HEK293 (cell line): ENCODE measurements around the gene MRPL28.

ENCODE experiments used
- PRDM6 ChIP-seq: fragments of 450-650 bp; formaldehyde crosslinking; IDR thresholded peaks from 2 replicates; pipeline ENCODE4 v1.5.1; 2017; ENCODE audit warnings: missing biosample characterization, missing genetic modification characterization
- TCF7L2 ChIP-seq: IDR thresholded peaks from 2 replicates; pipeline ENCODE4 v1.6.1; 2011; ENCODE audit warnings: low read depth, mild to moderate bottlenecking, inconsistent platforms, low read length, moderate library complexity, borderline replicate concordance
- ZNF274 ChIP-seq, 2 experiments: fragments of 200-500 bp in 1 of 2; fragments of 450-650 bp in 1 of 2; sonication (Bioruptor generic) in 1 of 2; formaldehyde crosslinking in 1 of 2; IDR thresholded peaks; 2 replicates each; pipeline versions ENCODE4 v1.5.1 to v1.6.1; 2014 to 2016; ENCODE audit warnings: borderline replicate concordance in 1 of 2, inconsistent platforms in 1 of 2, low read length in 1 of 2, missing biosample characterization in 1 of 2, missing genetic modification characterization in 1 of 2
- ZNF664 ChIP-seq: fragments of 450-650 bp; formaldehyde crosslinking; IDR thresholded peaks from 2 replicates; pipeline ENCODE4 v1.5.1; 2016; ENCODE audit warnings: missing biosample characterization, missing genetic modification characterization

- TF ChIP-seq TCF7L2 (no peak), ZNF664 (tag by site-specific recombination) (no peak), PRDM6 (tag by site-specific recombination) (no peak), ZNF274 (IDR thresholded peaks at IDR 0.05; ENCODE audit: low read length) (no peak), ZNF274 (tag by site-specific recombination; IDR thresholded peaks at IDR 0.05; ENCODE audit: borderline replicate concordance) (no peak)
These were observed 2.9 kb downstream of the MRPL28 start for GRCh38 chr16:367333-367903.
